ENCODE results near the gene BACH1.

BACH1 gene

DNA sequence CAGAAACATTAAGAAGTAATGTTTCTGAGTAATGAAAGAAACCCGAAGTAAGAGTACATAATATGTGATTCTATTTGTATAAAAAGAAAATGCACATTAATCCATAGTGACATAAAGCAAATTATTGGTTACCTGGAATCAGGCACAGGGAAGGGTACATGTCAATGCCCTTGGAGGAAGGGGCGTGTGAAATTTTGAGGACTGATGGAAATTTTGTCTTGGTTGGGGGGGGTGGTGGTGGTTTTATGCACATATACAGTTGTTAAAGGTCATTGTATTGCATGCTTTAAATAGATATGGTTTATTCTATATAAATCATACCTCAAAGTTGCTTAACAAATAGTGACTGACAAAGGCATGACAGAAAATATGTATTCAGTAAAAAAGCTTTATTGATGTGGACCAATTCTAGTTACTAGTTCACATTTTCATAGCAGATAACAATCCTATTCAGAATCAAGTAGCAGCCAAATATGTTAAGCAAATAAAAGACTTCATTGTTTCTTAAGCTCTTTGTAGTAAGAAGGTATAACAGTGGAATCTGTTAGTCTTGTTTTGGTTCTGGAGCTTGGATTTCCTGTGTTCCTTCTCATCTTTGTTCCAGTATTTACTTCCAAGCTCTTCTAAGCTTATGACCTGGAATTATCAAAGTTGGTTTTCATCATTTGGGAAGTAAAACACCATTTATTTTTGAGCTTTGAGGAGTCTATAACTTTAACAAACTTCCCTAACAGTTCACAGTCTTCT lies 15.1 kb downstream of the BACH1 start:
- no peak for DNase-seq (ENCODE audit: low read depth in 2 of 2, low spot score in 1 of 2)

DNA sequence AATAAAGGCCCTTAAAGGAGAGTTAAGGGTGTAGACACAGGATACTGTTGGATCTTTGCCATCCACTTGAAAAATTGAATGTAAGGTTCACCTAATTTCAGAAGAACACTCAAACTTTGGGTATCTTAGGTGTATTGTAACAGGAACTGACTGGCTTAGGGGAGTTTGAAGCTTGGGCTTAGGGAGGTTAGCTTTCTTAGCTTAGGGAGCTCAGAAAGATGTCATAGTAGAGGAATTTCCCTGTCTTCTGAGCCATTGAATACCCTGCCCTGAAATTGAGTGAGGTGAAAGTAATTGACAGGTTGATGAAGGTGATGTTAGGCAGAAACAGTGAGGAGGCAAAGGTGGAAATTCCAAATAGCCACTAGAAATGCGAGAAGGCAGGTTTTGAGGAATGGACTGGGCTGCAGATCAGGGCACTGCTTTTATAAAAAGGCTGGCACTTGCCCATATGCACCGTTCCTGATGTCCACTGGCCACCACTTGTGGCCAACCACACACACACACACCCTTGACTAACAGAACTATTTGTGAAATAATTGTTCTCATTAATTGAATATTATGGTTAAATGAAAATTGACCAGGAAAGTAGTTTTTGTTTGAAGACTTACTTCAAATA lies 16.5 kb downstream of the BACH1 start:
- no peak for DNase-seq (ENCODE audit: low read depth in 2 of 2, low spot score in 1 of 2)

DNA sequence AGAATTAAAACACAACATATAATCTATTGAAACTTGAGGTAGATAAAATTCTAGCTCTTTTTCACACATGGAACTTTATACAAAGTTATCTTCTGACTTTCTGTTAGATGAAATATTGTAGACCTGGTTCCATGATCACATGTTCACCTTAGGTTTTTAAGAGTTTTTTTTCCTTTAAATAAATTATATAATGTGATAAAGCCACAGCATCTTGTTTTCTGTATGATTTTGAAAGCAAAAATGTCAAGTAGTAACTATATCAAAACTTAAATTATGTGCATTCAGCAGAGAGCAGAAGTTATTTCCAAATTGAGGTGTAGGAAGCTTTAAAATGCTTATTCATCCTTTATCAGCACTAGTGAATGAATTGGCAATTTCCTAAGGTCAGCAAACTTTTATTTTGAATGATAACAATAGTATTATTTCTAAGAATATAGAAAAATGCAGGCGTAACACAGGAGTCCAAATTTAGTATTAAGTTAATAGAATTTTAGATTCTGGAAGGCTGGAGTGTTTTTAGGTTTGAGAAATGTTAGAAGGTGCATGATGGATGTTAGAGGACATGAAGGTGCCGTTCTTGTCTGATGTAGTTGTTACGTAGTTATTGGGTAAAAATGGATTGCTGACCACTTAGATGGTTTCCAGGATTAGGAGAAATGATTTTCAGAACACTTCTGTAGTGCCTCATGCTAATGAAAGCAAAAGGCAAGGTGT lies 17.5 kb downstream of the BACH1 start:
- no peak for DNase-seq (ENCODE audit: low read depth in 2 of 2, low spot score in 1 of 2)

DNA sequence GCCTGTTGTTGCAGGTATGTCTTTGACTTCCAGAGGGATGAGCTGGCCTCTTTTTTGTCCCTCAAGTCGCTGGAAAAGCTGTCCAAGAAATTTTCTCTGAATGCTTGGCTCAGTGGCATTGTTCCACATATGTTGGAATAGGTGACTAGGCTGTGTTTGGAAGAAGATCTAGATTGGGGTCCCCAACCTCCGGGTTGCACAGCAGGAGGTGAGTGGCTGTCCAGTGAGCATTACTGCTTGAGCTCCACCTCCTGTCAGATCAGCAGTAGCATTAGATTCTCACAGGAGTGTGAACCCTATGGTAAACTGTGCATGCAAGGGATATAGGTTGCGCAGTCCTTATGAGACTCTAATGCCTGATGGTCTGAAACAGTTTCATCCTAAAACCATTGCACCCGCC lies 18.1 kb downstream of the BACH1 start:
- DNase-seq (ENCODE audit: low read depth in 2 of 2, low spot score in 1 of 2), result no peak

DNA sequence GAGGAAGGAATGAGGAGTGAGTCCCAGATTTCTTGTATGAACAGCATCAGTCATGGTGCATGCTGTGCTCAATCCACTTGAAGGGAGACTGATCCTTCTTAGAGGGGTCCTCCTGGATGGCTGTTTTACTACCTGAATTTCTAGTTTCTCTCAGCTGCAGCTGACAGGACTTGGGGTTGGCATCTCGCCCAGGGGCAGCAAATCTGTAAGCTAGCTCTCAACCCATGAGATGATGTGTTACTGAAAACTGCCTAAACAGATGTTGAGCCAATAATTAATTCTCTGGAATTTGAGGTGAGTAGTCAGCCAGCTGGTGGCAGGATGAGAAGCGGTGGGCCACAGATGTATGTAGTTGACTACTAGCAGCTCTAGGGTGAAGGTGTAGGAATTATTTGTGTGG lies 19.6 kb downstream of the BACH1 start:
- DNase-seq (ENCODE audit: low read depth in 2 of 2, low spot score in 1 of 2), result no peak

DNA sequence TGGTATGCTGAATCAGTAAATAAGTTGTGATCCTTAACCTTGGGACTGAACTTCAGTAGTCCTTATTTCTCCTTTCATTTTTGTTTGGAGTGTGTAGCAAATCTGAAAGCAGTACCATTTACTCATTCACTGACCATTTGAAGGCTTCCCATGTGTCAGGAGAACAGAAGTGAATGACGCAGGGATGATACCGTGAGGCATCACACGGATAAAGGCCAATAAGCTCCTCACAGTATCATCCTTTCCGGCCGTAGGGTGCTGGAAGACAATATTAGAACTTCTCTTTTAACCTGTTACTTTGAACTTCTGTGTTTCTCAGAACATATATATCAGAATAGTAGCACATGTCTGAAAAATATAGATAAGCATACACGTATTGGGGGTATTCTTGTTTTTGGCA lies 21.3 kb downstream of the BACH1 start:
- no peak for DNase-seq (ENCODE audit: low read depth in 2 of 2, low spot score in 1 of 2)

DNA sequence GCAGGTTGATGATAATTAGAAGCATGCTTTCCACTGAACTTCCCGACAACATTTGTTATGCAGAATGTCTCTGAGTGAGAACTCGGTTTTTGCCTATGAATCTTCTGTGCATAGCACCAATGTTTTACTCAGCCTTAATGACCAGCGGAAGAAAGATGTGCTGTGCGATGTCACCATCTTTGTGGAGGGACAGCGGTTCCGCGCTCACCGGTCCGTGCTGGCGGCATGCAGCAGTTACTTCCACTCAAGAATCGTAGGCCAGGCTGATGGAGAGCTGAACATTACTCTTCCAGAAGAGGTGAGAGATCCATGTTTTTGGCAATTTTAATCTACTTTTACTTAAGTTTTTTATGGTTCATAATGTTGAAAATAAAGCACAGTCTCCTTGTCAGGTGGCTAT lies 22.5 kb downstream of the BACH1 start:
- no peak for DNase-seq (ENCODE audit: low read depth in 2 of 2, low spot score in 1 of 2)

DNA sequence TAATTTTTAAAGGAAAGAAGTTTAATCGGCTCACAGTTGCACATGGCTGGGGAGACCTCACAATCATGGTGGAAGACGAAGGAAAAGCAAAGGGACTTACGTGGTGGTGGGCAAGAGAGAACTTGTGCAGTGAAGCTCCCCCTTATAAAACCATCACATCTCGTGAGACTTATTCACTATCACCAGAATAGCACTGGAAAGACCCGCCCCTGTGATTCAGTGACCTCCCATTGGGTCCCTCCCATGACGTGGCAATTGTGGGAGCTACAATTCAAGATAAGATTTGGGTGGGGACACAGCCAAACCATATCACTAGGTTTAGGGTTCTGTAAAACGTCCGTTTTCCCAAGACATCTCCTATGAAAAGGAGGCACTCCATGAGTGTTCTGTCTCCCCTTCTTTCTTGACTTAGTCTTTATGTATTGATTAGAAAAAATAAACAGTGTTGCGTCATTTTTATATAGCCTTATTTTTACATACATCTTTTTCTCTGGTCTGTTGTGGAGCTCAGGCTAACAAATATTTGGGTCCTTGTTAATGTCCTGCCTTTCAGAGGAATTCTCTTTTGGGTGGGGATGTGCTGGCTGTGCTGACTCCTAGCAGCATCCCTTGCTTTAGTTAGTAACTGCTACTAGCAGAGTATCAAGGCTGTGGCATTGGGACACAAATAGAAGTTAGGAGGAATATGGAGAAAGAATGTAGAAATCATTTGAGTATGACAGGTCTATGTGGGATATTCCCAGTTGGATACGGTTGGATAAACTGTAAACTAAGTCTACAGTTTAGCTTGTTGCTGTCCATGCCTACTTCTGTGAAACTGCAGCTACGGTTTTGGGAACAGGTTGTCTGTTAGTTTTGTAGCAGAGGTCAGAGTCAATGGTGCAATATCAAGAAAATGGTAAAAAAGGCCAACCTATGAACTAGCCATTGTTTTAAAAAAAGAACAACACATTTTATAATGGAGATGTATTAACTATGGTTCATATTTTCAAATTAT lies 23.5 kb downstream of the BACH1 start:
- DNase-seq (ENCODE audit: low read depth in 2 of 2, low spot score in 1 of 2), result no peak

DNA sequence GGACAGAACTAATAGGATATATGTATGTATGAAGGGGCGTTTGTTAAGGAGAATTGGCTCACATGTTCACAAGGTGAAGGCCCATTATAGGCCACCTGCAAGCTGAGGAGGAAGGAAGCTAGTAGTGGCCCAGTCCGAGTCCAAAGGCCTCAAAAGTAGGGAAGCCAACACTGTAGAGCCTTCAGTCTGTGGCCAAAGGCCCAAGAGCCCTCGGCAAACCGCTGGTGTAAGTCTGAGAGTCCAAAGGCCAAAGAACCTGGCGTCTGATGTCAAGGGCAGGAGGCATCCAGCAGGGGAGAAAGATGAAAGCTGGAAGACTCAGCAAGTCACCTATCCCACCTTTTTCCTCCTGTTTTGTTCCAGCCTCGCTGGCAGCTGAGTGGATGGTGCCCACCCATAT lies 24.5 kb downstream of the BACH1 start:
- DNase-seq (ENCODE audit: low read depth in 2 of 2, low spot score in 1 of 2), result no peak

DNA sequence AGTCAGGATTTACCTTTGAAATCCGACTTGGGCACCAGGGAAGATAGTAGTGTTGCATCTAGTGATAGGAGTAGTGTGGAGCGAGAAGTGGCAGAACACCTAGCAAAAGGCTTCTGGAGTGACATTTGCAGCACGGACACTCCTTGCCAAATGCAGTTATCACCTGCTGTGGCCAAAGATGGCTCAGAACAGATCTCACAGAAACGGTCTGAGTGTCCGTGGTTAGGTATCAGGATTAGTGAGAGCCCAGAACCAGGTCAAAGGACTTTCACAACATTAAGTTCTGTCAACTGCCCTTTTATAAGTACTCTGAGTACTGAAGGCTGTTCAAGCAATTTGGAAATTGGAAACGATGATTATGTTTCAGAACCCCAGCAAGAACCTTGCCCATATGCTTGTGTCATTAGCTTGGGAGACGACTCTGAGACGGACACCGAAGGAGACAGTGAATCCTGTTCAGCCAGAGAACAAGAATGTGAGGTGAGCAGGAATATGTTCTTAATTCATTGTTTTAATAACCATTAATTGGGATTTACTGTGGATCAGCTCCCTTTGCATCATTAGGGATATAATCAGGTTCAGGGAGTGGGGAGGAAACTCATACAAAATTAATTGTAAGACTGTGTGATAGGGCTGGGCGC lies 28.3 kb downstream of the BACH1 start:
- no peak for DNase-seq (ENCODE audit: low read depth in 2 of 2, low spot score in 1 of 2)

DNA sequence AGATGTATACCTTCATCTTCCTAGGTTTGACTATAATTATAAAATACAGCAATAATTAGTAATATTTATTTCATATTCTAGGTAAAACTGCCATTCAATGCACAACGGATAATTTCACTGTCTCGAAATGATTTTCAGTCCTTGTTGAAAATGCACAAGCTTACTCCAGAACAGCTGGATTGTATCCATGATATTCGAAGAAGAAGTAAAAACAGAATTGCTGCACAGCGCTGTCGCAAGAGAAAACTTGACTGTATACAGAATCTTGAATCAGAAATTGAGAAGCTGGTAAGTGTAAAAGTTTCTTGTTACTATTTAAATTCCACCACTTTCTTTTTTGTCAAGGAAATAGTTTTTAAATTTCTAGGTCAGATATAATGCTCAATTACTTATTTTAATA lies 30.7 kb downstream of the BACH1 start:
- no peak for DNase-seq (ENCODE audit: low read depth in 2 of 2, low spot score in 1 of 2)

DNA sequence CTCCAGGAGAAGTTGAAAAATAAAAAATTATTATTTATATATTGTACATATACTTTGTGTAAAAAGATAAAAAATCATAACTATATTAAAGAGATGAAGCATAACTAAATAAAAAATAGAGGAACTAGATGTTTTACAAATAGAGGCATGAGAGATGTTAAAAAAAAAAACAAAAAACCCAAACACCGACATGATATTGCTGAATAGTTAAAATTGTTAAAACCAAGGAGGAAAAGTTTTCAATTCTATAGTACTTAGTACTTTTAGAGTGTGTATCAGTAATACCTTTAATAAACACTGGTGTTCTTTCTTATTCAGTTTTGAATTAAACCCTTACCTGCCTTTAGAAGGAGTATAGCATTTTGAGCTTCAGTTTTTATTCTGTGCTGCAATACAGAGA lies 32.1 kb downstream of the BACH1 start:
- DNase-seq (ENCODE audit: low read depth in 2 of 2, low spot score in 1 of 2), result no peak

DNA sequence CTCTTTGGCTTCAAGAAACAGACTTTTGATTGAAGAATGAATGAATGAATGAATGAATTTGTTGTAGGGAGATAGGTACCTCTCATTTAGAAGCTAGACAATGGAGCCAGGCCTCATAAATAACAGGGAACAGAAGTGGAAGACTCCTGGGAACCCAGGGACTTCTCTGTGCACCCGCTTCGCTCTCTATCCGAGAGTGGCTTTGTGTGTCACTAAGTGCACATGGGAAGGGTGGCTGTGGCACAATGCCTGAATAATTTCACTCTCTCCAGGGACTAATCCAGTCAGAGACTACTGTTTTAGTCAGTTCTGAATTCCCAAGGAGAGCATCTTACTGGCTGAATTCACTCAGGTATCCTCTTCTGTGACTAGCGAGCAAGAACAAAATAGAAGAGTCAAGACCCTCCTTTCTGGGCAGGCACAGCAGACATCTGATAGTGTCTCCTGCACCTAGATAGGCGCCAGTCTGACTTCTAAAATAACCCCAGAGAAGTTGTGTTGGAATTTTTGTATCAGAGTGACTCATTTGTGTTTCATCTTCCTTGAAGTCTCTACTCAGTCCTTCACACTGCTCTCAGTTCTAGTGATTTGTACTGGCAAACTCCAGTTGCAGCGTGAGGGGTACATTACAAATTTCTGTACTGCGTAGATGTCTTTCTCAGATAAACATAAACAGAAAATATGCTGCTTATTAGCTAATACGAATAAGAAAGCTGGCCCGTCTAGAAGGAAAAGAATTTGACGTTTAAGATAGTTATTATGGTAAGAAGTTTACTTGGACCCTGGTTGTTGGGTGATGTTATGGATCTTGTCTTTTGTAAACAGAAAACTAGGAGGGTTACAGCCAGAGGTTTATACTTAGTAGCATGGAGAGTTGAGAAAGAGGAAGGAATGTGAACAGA lies 34.0 kb downstream of the BACH1 start:
- DNase-seq (ENCODE audit: low read depth in 2 of 2, low spot score in 1 of 2), result no peak

DNA sequence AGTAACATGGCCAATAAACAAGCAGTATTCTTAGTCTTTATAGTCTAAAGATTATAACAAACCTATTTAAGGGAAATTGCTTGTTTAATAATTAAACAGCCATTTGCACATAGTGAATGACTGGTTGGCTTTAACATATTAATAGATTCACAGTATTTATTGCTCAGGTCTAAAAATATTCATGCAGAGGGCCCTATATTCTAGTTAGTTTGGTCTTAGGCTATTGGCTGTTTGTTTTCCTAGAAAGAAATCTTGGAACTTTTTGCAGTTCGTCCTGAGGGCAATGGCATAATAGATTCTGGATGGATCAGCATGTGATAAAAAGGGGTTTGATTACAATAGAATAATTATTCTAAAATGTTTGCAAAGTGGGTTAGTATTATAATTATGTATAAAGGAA lies 34.7 kb downstream of the BACH1 start:
- DNase-seq (ENCODE audit: low read depth in 2 of 2, low spot score in 1 of 2), result no peak

DNA sequence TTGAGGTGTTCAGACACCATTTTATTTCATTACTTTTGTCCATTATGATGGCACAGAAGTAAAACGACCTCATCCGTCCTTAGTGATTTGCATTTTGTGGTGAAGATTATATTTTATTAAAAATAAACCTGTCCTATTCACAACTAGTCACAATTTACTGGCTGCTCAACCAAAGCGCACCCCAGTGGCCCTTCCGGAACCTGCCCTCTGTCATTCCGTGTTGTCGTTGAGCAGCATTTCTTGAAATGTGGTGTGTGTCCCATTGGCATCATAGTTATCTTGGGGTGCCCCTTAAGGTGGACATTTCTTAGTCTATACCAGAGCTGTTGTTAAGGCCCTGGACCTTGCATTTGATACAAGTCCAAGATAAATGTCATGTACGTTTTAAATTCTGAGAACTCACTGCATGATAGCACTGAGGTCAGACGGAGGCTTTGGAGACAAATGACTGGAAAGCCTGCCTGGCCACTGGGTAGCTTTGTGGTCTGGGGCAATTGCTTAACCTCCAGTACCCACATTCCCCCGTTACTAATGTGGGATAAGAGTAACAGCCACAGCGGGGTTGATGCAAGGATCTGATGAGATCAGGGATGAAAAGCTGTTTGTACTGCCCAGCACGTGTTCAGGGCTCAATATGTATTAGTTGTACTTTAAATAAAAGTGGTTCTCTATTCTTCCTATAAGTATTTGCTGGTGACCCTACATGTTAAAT lies 36.2 kb downstream of the BACH1 start:
- no peak for DNase-seq (ENCODE audit: low read depth in 2 of 2, low spot score in 1 of 2)

DNA sequence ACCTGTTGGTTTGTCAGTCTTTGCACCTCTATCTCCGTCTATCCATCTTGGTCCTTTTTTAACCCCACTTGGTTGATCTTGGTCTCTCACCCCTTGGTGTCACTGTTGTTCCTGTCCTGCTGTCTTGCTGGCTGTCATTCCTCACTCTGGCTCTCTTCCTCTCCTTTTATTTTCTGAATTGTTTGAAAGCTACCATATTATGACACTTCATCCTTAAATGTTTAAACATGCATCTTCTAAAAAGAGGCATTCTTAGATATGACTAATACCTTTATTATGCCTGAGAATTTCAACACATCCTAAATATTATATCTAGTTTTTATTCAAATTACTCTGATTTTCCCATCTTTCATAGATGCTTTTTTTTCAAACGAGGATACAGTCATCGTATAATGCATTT lies 37.0 kb downstream of the BACH1 start:
- no peak for DNase-seq (ENCODE audit: low read depth in 2 of 2, low spot score in 1 of 2)

DNA sequence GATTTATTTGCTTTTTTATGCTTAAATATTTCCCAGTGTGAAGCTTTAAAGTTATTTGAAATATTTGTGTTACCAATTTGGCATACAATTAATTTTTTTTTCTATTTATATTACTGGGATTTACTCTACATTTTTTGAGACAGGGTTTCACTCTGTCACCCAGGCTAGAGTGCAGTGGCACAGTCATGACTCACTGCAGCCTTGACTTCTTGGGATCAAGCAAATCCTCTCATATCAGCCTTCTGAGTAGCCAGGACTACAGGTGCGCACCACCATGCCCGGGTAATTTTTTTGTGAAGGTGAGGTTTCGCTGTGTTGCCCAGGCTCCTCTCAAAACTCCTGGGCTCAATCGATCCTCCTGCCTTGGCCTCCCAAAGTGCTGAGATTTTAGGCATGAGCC lies 39.5 kb downstream of the BACH1 start:
- no peak for DNase-seq (ENCODE audit: low read depth in 2 of 2, low spot score in 1 of 2)

DNA sequence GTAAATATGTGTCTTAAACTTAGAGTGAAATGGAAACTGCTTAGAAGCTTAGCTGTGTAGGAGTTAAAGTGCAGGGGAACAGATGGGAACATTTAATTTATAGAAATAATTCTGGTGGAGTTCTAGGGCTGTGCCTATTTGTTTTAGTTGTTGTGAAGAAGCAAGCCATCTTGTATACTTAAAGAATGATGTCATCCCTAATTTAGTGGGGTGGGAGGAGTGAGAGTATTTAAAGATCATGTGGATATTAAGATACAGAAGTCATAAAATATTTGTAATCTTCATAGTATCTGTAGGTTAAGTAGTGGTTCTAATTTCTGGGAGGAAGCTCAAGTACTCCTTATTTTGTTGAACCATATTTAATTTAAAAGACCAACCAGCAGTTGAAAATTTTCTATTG lies 41.5 kb downstream of the BACH1 start:
- DNase-seq (ENCODE audit: low read depth in 2 of 2, low spot score in 1 of 2), result no peak

DNA sequence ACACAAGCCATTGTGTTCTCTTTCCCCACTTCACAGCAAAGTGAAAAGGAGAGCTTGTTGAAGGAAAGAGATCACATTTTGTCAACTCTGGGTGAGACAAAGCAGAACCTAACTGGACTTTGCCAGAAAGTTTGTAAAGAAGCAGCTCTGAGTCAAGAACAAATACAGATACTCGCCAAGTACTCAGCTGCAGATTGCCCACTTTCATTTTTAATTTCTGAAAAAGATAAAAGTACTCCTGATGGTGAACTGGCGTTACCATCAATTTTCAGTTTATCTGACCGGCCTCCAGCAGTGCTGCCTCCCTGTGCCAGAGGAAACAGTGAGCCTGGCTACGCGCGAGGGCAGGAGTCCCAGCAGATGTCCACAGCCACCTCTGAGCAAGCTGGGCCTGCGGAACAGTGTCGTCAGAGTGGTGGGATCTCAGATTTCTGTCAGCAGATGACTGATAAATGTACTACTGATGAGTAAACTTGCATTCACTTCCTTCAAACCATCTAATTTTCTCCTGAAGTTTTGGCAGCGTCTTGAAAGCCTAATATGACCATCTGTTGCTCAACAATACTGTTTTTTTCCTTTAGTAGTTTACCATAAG lies 43.7 kb downstream of the BACH1 start:
- DNase-seq (ENCODE audit: low read depth in 2 of 2, low spot score in 1 of 2), result peak in 1 of 2 donors; percentile 3
